ENCODE data around the gene ADCY3. TPM values are rescaled to one million over a fixed set of nuclear protein-coding genes. Genes with fewer than 3 reads are reported as not detected.
"Not testable (repeated sequence)": the region's sequence is repeated elsewhere in the genome, so short reads cannot be mapped to it uniquely, and the experiment has no call there.

ADCY3 gene
- total RNA-seq, 1 donor from 2014 or later = 38.6 TPM

DNA sequence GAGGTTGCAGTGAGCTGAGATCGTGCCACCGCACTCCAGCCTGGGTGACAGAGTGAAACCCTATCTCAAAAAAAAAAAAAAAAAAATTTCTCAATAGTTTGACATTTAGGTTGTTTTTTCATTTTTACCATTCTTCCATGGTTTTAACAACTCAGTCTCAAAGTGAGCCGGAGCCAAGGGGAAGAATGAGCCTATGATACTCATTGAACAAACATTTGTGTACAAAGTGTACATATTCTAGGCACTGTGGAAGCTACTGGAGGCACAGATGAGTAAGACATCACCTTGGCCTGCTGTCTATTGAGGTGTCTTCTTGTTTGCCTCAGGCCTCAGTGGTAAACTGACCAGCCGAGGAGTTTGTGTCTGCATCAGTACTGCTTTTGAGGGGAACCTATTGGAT is 104.9 kb downstream of the ADCY3 start:
- no peak for DNase-seq (ENCODE audit: low spot score in 2 of 2, unreplicated experiment in 2 of 2)
- peaks cover 3% of the 10 kb centered on the region for H3K4me1 Mint-ChIP-seq
- H3K4me3 Mint-ChIP-seq = no peak overlapping the region
- peaks cover 31% of the 10 kb centered on the region for H3K36me3 Mint-ChIP-seq
- H3K9me3 Mint-ChIP-seq = no peaks in the 10 kb centered on the region
- H3K27me3 Mint-ChIP-seq (ENCODE audit: low read depth) = no peaks in the 10 kb centered on the region
- TF ChIP-seq, protein P1, sequence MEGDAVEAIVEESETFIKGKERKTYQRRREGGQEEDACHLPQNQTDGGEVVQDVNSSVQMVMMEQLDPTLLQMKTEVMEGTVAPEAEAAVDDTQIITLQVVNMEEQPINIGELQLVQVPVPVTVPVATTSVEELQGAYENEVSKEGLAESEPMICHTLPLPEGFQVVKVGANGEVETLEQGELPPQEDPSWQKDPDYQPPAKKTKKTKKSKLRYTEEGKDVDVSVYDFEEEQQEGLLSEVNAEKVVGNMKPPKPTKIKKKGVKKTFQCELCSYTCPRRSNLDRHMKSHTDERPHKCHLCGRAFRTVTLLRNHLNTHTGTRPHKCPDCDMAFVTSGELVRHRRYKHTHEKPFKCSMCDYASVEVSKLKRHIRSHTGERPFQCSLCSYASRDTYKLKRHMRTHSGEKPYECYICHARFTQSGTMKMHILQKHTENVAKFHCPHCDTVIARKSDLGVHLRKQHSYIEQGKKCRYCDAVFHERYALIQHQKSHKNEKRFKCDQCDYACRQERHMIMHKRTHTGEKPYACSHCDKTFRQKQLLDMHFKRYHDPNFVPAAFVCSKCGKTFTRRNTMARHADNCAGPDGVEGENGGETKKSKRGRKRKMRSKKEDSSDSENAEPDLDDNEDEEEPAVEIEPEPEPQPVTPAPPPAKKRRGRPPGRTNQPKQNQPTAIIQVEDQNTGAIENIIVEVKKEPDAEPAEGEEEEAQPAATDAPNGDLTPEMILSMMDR (IDR thresholded peaks at IDR 0.05; ENCODE audit: unreplicated experiment) = no peak
- no peak overlapping the region for H3K27ac Mint-ChIP-seq

DNA sequence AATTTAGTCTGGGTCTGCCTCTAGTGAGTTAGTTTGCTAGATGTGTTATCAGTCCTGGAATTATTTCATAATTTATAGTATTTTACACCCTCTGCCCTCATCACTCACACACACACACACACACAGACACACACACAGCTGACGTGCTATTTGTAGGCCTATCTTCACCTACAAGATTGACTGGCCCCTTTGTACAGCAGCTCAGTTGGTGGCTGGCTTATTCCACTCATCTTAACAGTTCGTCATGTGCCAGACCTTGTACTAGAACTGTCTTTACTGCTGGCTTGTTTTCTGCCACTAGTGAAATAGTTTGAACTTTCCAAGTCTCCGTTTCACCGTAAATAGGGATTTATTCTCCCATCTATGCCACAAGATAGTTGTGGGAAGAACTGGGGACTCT is 105.5 kb downstream of the ADCY3 start:
- DNase-seq (ENCODE audit: low spot score in 2 of 2, unreplicated experiment in 2 of 2) = no peak
- H3K27ac Mint-ChIP-seq = peak overlapping the region; percentile 15
- no peaks in the 10 kb centered on the region for H3K9me3 Mint-ChIP-seq
- H3K4me3 Mint-ChIP-seq = no peak overlapping the region
- peaks cover 27% of the 10 kb centered on the region for H3K36me3 Mint-ChIP-seq
- H3K4me1 Mint-ChIP-seq = peaks cover 3% of the 10 kb centered on the region
- no peaks in the 10 kb centered on the region for H3K27me3 Mint-ChIP-seq (ENCODE audit: low read depth)
- TF ChIP-seq, protein P1 (IDR thresholded peaks at IDR 0.05; ENCODE audit: unreplicated experiment) = no peak

DNA sequence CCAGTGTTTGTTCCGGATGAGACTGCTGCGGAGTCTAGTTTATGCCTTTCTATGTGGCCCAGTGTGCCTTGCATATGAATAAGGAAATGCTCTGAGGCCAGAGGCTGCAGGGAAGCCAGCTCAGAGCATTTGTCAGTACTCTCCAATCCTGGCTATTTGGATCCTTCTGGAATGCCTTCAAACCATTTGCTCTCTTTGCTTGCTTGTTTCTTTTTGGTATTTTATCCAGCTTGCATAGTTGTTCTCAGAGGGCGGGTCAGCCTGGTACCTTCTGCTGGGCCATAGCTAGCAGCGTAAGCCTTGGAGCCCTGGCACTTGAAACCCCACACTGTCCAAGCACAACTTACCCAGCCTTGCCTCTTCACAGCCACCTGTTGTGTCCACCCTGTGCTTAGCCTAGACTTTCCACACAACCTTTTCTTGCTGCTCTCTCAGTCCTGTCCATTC is 106.3 kb downstream of the ADCY3 start:
- H3K27me3 Mint-ChIP-seq (ENCODE audit: low read depth) = no peaks in the 10 kb centered on the region
- no peak overlapping the region for H3K27ac Mint-ChIP-seq
- H3K9me3 Mint-ChIP-seq = no peaks in the 10 kb centered on the region
- TF ChIP-seq, protein P1 (IDR thresholded peaks at IDR 0.05; ENCODE audit: unreplicated experiment) = no peak
- DNase-seq (ENCODE audit: low spot score in 2 of 2, unreplicated experiment in 2 of 2) = no peak
- peaks cover 26% of the 10 kb centered on the region for H3K36me3 Mint-ChIP-seq
- peaks cover 3% of the 10 kb centered on the region for H3K4me1 Mint-ChIP-seq
- no peak overlapping the region for H3K4me3 Mint-ChIP-seq

DNA sequence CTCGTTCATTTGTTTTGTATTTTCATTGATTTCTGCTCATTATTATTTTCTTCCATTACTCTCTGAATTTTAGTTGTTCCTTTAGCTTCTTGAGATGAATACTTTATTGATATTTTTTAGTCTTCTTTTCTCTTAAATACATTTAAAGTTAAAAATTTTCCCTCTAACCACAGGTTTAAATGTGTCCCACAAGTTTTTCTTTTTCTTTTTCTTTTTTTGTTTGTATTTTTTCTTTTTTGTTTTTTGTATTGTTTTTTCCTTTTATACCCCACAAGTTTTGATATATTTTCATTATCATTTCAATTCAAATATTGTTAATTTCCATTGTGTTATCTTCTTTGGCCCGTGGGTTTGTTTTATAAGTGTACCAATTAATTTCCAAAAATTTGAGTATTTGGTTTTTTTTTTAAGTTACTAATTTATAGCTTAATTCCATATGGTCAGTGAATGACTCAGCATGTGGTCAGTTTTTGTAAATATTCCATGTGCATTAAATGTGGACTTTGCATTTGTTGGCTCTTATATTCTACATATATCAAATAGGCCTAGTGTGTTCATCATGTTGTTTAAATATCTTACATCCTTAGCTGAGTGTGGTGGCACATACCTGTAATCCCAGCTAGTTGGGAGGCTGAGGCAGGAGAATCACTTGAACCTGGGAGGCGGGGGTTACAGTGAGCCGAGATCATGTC is 110.6 kb downstream of the ADCY3 start:
- peak overlapping the region; percentile 17 for H3K27ac Mint-ChIP-seq
- no peaks in the 10 kb centered on the region for H3K4me1 Mint-ChIP-seq
- no peak overlapping the region for H3K4me3 Mint-ChIP-seq

DNA sequence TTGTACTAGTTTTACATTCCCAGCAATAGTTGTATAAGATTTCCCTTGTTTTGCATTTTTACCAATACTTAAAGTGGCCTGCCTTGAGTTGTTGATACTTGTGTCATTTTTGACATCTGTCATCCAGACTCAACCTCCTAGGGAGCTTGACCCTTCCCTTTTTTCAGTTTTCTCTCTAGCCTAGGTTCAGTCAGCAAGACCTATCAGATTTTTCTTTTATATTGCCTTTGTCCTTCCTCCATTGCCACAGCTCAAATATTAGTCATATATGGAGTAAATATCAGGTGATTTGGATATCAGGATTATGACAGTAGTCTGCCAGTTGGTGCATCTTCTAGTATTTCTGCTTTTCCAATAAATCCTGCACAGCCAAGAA is 113.4 kb downstream of the ADCY3 start:
- H3K27ac Mint-ChIP-seq = no peak overlapping the region
- H3K9me3 Mint-ChIP-seq = peaks cover 32% of the 10 kb centered on the region
- TF ChIP-seq, protein P1 (IDR thresholded peaks at IDR 0.05; ENCODE audit: unreplicated experiment) = no peak
- DNase-seq (ENCODE audit: low spot score in 2 of 2, unreplicated experiment in 2 of 2) = no peak
- H3K4me3 Mint-ChIP-seq = no peak overlapping the region
- peaks cover 45% of the 10 kb centered on the region for H3K36me3 Mint-ChIP-seq
- no peaks in the 10 kb centered on the region for H3K27me3 Mint-ChIP-seq (ENCODE audit: low read depth)
- H3K4me1 Mint-ChIP-seq = no peaks in the 10 kb centered on the region

More for the DNA sequence above, 110.6 kb downstream of the ADCY3 start:
- Mint-ChIP-seq H3K27me3 (ENCODE audit: low read depth) (no peaks in the 10 kb centered on the region), H3K36me3 (peaks cover 35% of the 10 kb centered on the region), H3K9me3 (peaks cover 17% of the 10 kb centered on the region)
- TF ChIP-seq, protein P1 (IDR thresholded peaks at IDR 0.05; ENCODE audit: unreplicated experiment) = no peak
- no peak for DNase-seq (ENCODE audit: low spot score in 2 of 2, unreplicated experiment in 2 of 2)

DNA sequence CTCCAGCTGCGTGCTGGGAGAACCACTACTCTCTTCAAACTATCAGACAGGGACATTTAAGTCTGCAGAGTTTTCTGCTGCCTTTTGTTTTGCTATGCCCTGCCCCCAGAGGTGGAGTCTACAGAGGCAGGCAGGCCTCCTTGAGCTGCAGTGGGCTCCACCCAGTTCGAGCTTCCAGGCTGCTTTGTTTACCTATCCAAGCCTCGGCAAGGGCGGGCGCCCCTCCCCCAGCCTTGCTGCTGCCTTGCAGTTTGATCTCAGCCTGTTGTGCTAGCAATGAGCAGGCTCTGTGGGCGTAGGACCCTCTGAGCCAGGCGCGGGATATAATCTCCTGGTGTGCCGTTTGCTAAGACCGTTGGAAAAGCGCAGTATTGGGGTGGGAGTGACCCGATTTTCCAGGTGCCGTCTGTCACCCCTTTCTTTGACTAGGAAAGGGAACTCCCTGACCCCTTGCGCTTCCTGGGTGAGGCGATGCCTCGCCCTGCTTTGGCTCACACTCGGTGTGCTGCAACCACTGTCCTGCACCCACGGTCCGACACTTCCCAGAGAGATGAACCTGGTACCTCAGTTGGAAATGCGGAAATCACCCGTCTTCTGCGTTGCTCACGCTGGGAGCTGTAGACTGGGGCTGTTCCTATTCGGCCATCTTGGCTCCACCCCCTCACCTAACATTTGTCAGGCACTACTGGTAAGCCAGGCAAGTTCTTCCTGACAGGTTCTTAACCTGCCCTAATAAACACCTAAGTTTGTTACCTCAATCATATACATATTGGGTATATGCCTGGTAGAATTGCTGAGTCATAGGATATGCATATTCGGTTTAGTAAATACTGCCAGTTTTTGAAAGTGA is 114.0 kb downstream of the ADCY3 start:
- Mint-ChIP-seq H3K36me3 (peaks cover 50% of the 10 kb centered on the region), H3K9me3 (peaks cover 33% of the 10 kb centered on the region)
- DNase-seq (ENCODE audit: low spot score in 2 of 2, unreplicated experiment in 2 of 2); H3K4me1 Mint-ChIP-seq; H3K27me3 Mint-ChIP-seq (ENCODE audit: low read depth); H3K27ac Mint-ChIP-seq; H3K4me3 Mint-ChIP-seq: not testable (repeated sequence)

DNA sequence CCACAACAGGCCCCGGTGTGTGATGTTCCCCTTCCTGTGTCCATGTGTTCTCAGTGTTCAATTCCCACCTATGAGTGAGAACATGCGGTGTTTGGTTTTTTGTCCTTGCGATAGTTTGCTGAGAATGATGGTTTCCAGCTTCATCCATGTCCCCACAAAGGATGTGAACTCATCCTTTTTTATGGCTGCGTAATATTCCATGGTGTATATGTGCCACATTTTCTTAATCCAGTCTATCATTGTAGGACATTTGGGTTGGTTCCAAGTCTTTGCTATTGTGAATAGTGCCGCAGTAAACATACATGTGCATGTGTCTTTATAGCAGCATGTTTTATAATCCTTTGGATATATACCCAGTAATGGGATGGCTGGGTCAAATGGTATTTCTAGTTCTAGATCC is 119.5 kb downstream of the ADCY3 start:
- Mint-ChIP-seq H3K36me3 (peaks cover 69% of the 10 kb centered on the region), H3K9me3 (peaks cover 22% of the 10 kb centered on the region)
- not testable (repeated sequence) for H3K27ac Mint-ChIP-seq; H3K4me3 Mint-ChIP-seq; H3K27me3 Mint-ChIP-seq (ENCODE audit: low read depth); DNase-seq (ENCODE audit: low spot score in 2 of 2, unreplicated experiment in 2 of 2); H3K4me1 Mint-ChIP-seq
